ENCODE data around the gene KDM6A. TPM values are rescaled to one million over a fixed set of nuclear protein-coding genes. Genes with fewer than 3 reads are reported as not detected.

Gene KDM6A
- total and polyA plus RNA-seq, 2 of the 13 experiments (the other 11 are each of a cell fraction or from before 2014, with no cell fraction given): 16.7 to 18.2 TPM

DNA sequence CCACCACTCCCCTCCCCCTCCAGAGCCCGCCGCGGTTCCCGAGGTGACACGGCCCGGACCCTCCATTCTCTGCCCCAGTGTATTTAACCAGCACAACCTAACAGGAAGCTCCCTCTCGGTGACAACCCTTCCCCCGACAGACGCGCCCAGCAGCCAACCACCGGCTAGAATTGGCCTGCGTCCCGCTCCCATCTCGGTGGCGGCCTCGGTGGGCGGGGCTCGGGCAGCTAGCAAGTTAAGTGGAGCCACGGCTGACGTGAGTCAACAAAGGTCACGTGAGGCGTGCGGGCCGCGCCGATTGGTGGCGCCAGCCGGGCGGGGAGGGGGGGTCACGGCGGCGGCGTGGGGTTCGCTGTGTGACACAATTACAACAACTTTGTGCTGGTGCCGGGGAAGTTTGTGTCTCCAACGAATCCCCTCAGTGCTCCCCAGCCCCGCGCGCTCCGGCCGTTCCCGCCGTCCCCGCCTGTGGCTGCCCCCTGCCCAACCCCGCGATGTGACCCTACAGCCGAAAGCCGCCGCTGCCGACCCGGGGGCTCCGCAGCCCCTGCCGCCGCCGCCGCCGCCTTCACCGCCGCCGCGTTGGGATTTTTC is at the start of gene KDM6A (continued):
- TF ChIP-seq ZNF678 (CRISPR knock-in tag; IDR thresholded peaks at IDR 0.05) (no peak), MAF1 (CRISPR knock-in tag; IDR thresholded peaks at IDR 0.05; ENCODE audit: borderline replicate concordance) (no peak), RBAK (CRISPR knock-in tag; IDR thresholded peaks at IDR 0.05) (no peak), ZNF354B (CRISPR knock-in tag; IDR thresholded peaks at IDR 0.05) (no peak), ZNF777 (CRISPR knock-in tag; IDR thresholded peaks at IDR 0.05) (no peak), WIZ (CRISPR knock-in tag; IDR thresholded peaks at IDR 0.05) (no peak), CBX2 (IDR thresholded peaks at IDR 0.05; ENCODE audit: low read depth, low read length) (no peak), CBX2 (CRISPR knock-in tag; IDR thresholded peaks at IDR 0.05; ENCODE audit: low read depth) (no peak), POLR2A (IDR thresholded peaks at IDR 0.05; ENCODE audit: insufficient read depth in 1 of 2, low read depth in 2 of 2, low read length in 2 of 2) (peak in 1 of 2 experiments; percentile 58; a peak in 1 of 4 replicates), YEATS2 (CRISPR knock-in tag; IDR thresholded peaks at IDR 0.05; ENCODE audit: borderline replicate concordance) (peak; percentile 30; the same call in 1 of the 2 replicates), MATR3 (CRISPR knock-in tag; IDR thresholded peaks at IDR 0.05) (no peak), ZNF121 (CRISPR knock-in tag; IDR thresholded peaks at IDR 0.05) (no peak), SAFB2 (CRISPR knock-in tag; IDR thresholded peaks at IDR 0.05; ENCODE audit: borderline replicate concordance, low read depth) (no peak), RFX3 (CRISPR knock-in tag; IDR thresholded peaks at IDR 0.05) (no peak), FOXA3 (CRISPR knock-in tag; IDR thresholded peaks at IDR 0.05) (peak; percentile 44; the same call in 1 of the 2 replicates), ZSCAN12 (CRISPR knock-in tag; IDR thresholded peaks at IDR 0.05) (no peak), SNAPC2 (CRISPR knock-in tag; IDR thresholded peaks at IDR 0.05) (no peak), ZNF558 (CRISPR knock-in tag; IDR thresholded peaks at IDR 0.05; ENCODE audit: borderline replicate concordance) (no peak), GPBP1L1 (CRISPR knock-in tag; IDR thresholded peaks at IDR 0.05) (no peak), ZGPAT (CRISPR knock-in tag; IDR thresholded peaks at IDR 0.05) (no peak)
- TF ChIP-seq, protein P1, sequence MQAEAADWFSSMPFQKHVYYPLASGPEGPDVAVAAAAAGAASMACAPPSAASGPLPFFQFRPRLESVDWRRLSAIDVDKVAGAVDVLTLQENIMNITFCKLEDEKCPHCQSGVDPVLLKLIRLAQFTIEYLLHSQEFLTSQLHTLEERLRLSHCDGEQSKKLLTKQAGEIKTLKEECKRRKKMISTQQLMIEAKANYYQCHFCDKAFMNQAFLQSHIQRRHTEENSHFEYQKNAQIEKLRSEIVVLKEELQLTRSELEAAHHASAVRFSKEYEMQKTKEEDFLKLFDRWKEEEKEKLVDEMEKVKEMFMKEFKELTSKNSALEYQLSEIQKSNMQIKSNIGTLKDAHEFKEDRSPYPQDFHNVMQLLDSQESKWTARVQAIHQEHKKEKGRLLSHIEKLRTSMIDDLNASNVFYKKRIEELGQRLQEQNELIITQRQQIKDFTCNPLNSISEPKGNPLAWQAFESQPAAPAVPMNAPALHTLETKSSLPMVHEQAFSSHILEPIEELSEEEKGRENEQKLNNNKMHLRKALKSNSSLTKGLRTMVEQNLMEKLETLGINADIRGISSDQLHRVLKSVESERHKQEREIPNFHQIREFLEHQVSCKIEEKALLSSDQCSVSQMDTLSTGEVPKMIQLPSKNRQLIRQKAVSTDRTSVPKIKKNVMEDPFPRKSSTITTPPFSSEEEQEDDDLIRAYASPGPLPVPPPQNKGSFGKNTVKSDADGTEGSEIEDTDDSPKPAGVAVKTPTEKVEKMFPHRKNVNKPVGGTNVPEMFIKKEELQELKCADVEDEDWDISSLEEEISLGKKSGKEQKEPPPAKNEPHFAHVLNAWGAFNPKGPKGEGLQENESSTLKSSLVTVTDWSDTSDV (CRISPR knock-in tag; IDR thresholded peaks at IDR 0.05): no peak
- TF ChIP-seq, protein P2, sequence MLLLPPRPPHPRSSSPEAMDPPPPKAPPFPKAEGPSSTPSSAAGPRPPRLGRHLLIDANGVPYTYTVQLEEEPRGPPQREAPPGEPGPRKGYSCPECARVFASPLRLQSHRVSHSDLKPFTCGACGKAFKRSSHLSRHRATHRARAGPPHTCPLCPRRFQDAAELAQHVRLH (CRISPR knock-in tag; IDR thresholded peaks at IDR 0.05; ENCODE audit: borderline replicate concordance, low read depth): no peak
- TF ChIP-seq, protein P3, sequence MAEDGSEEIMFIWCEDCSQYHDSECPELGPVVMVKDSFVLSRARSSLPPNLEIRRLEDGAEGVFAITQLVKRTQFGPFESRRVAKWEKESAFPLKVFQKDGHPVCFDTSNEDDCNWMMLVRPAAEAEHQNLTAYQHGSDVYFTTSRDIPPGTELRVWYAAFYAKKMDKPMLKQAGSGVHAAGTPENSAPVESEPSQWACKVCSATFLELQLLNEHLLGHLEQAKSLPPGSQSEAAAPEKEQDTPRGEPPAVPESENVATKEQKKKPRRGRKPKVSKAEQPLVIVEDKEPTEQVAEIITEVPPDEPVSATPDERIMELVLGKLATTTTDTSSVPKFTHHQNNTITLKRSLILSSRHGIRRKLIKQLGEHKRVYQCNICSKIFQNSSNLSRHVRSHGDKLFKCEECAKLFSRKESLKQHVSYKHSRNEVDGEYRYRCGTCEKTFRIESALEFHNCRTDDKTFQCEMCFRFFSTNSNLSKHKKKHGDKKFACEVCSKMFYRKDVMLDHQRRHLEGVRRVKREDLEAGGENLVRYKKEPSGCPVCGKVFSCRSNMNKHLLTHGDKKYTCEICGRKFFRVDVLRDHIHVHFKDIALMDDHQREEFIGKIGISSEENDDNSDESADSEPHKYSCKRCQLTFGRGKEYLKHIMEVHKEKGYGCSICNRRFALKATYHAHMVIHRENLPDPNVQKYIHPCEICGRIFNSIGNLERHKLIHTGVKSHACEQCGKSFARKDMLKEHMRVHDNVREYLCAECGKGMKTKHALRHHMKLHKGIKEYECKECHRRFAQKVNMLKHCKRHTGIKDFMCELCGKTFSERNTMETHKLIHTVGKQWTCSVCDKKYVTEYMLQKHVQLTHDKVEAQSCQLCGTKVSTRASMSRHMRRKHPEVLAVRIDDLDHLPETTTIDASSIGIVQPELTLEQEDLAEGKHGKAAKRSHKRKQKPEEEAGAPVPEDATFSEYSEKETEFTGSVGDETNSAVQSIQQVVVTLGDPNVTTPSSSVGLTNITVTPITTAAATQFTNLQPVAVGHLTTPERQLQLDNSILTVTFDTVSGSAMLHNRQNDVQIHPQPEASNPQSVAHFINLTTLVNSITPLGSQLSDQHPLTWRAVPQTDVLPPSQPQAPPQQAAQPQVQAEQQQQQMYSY (CRISPR knock-in tag; IDR thresholded peaks at IDR 0.05): no peak
